Neuronal stem cell (in vitro differentiated cells): ENCODE results near the gene ARHGEF16.

Experiments used
- DNase-seq: peaks from one replicate; pipeline ENCODE4 v3.0.0-alpha.2; 2013; ENCODE audit warnings: low spot score
- H2AFZ ChIP-seq: one replicate; pipeline ENCODE4 v1.6.1; 2013; ENCODE audit warnings: mild to moderate bottlenecking, low read length, inconsistent platforms
- H2AK5ac ChIP-seq: 2 replicates; pipeline ENCODE4 v1.6.1; 2013; ENCODE audit warnings: low read depth, mild to moderate bottlenecking, inconsistent platforms, low read length, moderate library complexity, mixed read lengths
- H2BK120ac ChIP-seq: 2 replicates; pipeline ENCODE4 v1.6.1; 2013; ENCODE audit warnings: low read depth, mild to moderate bottlenecking, inconsistent platforms, low read length, moderate library complexity, mixed read lengths
- H2BK12ac ChIP-seq: one replicate; pipeline ENCODE4 v1.6.1; 2013; ENCODE audit warnings: low read length, inconsistent platforms
- H2BK15ac ChIP-seq: 2 replicates; pipeline ENCODE4 v1.6.1; 2013; ENCODE audit warnings: mild to moderate bottlenecking, low read length, inconsistent platforms, mixed read lengths
- H2BK5ac ChIP-seq: one replicate; pipeline ENCODE4 v1.6.1; 2013; ENCODE audit warnings: inconsistent platforms, mild to moderate bottlenecking, low read length, moderate library complexity
- H3K14ac ChIP-seq: one replicate; pipeline ENCODE4 v1.6.1; 2013; ENCODE audit warnings: low read length, inconsistent platforms
- H3K18ac ChIP-seq: 2 replicates; pipeline ENCODE4 v1.6.1; 2013; ENCODE audit warnings: low read length, inconsistent platforms
- H3K23ac ChIP-seq: 2 replicates; pipeline ENCODE4 v1.6.1; 2013; ENCODE audit warnings: low read depth, mild to moderate bottlenecking, mixed read lengths, low read length, inconsistent platforms; ENCODE audit not compliant: poor library complexity
- H3K27ac ChIP-seq: replicated peaks from 3 replicates; pipeline ENCODE4 v1.5.1; 2013; ENCODE audit warnings: low read length, inconsistent platforms
- H3K27me3 ChIP-seq, 3 experiments: 2 replicates each; pipeline ENCODE4 v1.6.1; 2013; ENCODE audit warnings: low read length in 3 of 3, mild to moderate bottlenecking in 2 of 3, inconsistent platforms in 1 of 3, low read depth in 1 of 3, mixed read lengths in 1 of 3, moderate library complexity in 1 of 3; ENCODE audit not compliant: control insufficient read depth in 3 of 3, insufficient read depth in 3 of 3
- H3K36me3 ChIP-seq, 2 donors: replicated peaks in 1 of 2; 2 replicates each; pipeline ENCODE4 v1.6.1; 2013; ENCODE audit warnings: low read length in 2 of 2; ENCODE audit not compliant: control insufficient read depth in 2 of 2, insufficient read depth in 2 of 2
- H3K4ac ChIP-seq: 2 replicates; pipeline ENCODE4 v1.6.1; 2013; ENCODE audit warnings: inconsistent platforms, mild to moderate bottlenecking, low read length, moderate library complexity
- H3K4me1 ChIP-seq, 2 donors: 1 replicate in 1 of 2; 2 replicates in 1 of 2; pipeline ENCODE4 v1.6.1; 2013; ENCODE audit warnings: low read length in 2 of 2, low read depth in 1 of 2; ENCODE audit not compliant: control insufficient read depth in 2 of 2, insufficient read depth in 1 of 2
- H3K4me2 ChIP-seq: one replicate; pipeline ENCODE4 v1.6.1; 2013; ENCODE audit warnings: mild to moderate bottlenecking, low read length, inconsistent platforms; ENCODE audit not compliant: insufficient read depth, poor library complexity, severe bottlenecking
- H3K4me3 ChIP-seq, 2 donors: 2 replicates each; pipeline ENCODE4 v1.5.1; 2013; ENCODE audit warnings: low read length in 2 of 2, mild to moderate bottlenecking in 2 of 2, inconsistent platforms in 1 of 2, moderate library complexity in 1 of 2
- H3K79me1 ChIP-seq: one replicate; pipeline ENCODE4 v1.6.1; 2013; ENCODE audit warnings: low read depth, mild to moderate bottlenecking, inconsistent platforms, low read length, moderate library complexity
- H3K9ac ChIP-seq: one replicate; pipeline ENCODE4 v1.6.1; 2013; ENCODE audit warnings: mild to moderate bottlenecking, low read depth, low read length, inconsistent platforms; ENCODE audit not compliant: poor library complexity
- H3K9me3 ChIP-seq, 2 donors: replicated peaks in 1 of 2; 2 replicates each; pipeline versions ENCODE3 to v1.6.1; 2013; ENCODE audit warnings: low read length in 2 of 2, mild to moderate bottlenecking in 2 of 2, inconsistent platforms in 1 of 2, low read depth in 1 of 2, mixed read lengths in 1 of 2, moderate library complexity in 1 of 2; ENCODE audit not compliant: control insufficient read depth in 2 of 2, insufficient read depth in 1 of 2
- H4K8ac ChIP-seq: one replicate; pipeline ENCODE4 v1.6.1; 2013; ENCODE audit warnings: low read depth, mild to moderate bottlenecking, inconsistent platforms, low read length, moderate library complexity
- H4K91ac ChIP-seq: one replicate; pipeline ENCODE4 v1.6.1; 2013; ENCODE audit warnings: low read length, low read depth, mild to moderate bottlenecking, inconsistent platforms; ENCODE audit not compliant: poor library complexity
- WGBS, 2 donors: extraction: QIAGEN DNeasy Blood & Tissue Kit; methylation state at CpG; one replicate each; pipeline ENCODE4 v1.1.7; 2013; ENCODE audit warnings: missing lambda C conversion rate in 2 of 2, mixed read lengths in 1 of 2; ENCODE audit not compliant: insufficient read length in 2 of 2, insufficient replicate concordance in 1 of 2; ENCODE audit errors: extremely low coverage in 2 of 2; 5-methylcytosine and 5-hydroxymethylcytosine counted together

ARHGEF16 gene

GRCh38 chr1:3474421-3474820, 20.0 kb downstream of the ARHGEF16 start:
- Histone ChIP-seq H3K27ac (no peak overlapping the region), H3K4me2 (no peak overlapping the region), H2AFZ (no peak overlapping the region), H2BK5ac (no peak overlapping the region), H3K4me3 (no peak overlapping the region), H3K4ac (no peak overlapping the region), H3K9me3 (peaks cover 0 to 8% of the 10 kb centered on the region in 2 donors), H2BK120ac (no peak overlapping the region), H3K27me3 (peaks cover 0 to 3% (median 0%) of the 10 kb centered on the region in 3 experiments), H3K4me1 (peaks cover 18 to 22% of the 10 kb centered on the region in 2 donors), H3K9ac (no peak overlapping the region), H2BK15ac (peak overlapping the region; percentile 85), H3K18ac (peak overlapping the region; percentile 57), H3K23ac (no peak overlapping the region), H2BK12ac (peak overlapping the region; percentile 46), H2AK5ac (peak overlapping the region; percentile 75), H3K79me1 (peaks cover 6% of the 10 kb centered on the region), H4K8ac (no peak overlapping the region), H3K14ac (no peak overlapping the region), H3K36me3 (peaks cover 0 to 4% of the 10 kb centered on the region in 2 donors), H4K91ac (no peak overlapping the region)
- DNase-seq = no peak
- WGBS, 2 donors = no CpG with 5 or more reads among the region's 10 CpGs

GRCh38 chr1:3475839-3476573, 21.5 kb downstream of the ARHGEF16 start:
- Histone ChIP-seq H3K27ac (no peak overlapping the region), H2BK12ac (no peak overlapping the region), H3K14ac (no peak overlapping the region), H3K4me2 (no peak overlapping the region), H3K9me3 (peaks cover 0 to 3% of the 10 kb centered on the region in 2 donors), H3K4ac (peak overlapping the region; percentile 53), H2BK5ac (no peak overlapping the region), H3K23ac (peak overlapping the region; percentile 25), H3K79me1 (peaks cover 1% of the 10 kb centered on the region), H3K36me3 (peaks cover 0 to 4% of the 10 kb centered on the region in 2 donors), H3K27me3 (peaks cover 0 to 3% (median 0%) of the 10 kb centered on the region in 3 experiments), H3K9ac (peak overlapping the region; percentile 24), H2AK5ac (peak overlapping the region; percentile 81), H2AFZ (no peak overlapping the region), H4K8ac (no peak overlapping the region), H4K91ac (no peak overlapping the region), H2BK120ac (no peak overlapping the region), H3K4me3 (no peak overlapping the region), H2BK15ac (peak overlapping the region; percentile 78), H3K4me1 (peaks cover 12 to 15% of the 10 kb centered on the region in 2 donors), H3K18ac (peak overlapping the region; percentile 85)
- no peak for DNase-seq
- WGBS, 2 donors = no CpG with 5 or more reads among the region's 14 CpGs

- WGBS, 2 donors = no CpG with 5 or more reads among the region's 16 CpGs
Measured at GRCh38 chr1:3476666-3477065, 22.2 kb downstream of the ARHGEF16 start.

GRCh38 chr1:3477241-3477995, 23.0 kb downstream of the ARHGEF16 start:
- Histone ChIP-seq H2AFZ (no peak overlapping the region), H3K4me2 (no peak overlapping the region), H3K36me3 (peaks cover 0 to 4% of the 10 kb centered on the region in 2 donors)

More at GRCh38 chr1:3476666-3477065, 22.2 kb downstream of the ARHGEF16 start:
- H3K4me2 ChIP-seq = no peak overlapping the region
- H2BK5ac ChIP-seq = no peak overlapping the region
- peak overlapping the region; percentile 81 for H2AK5ac ChIP-seq
- H3K23ac ChIP-seq = no peak overlapping the region
- H3K4ac ChIP-seq = no peak overlapping the region
- no peak overlapping the region for H4K91ac ChIP-seq
- H3K4me1 ChIP-seq = peaks cover 8 to 10% of the 10 kb centered on the region in 2 donors
- H3K18ac ChIP-seq = peak overlapping the region; percentile 85
- H3K4me3 ChIP-seq = no peak overlapping the region
- no peak for DNase-seq
- peaks cover 0 to 3% (median 0%) of the 10 kb centered on the region in 3 experiments for H3K27me3 ChIP-seq
- no peak overlapping the region for H4K8ac ChIP-seq
- H3K9me3 ChIP-seq = peaks cover 0 to 3% of the 10 kb centered on the region in 2 donors
- H3K14ac ChIP-seq = no peak overlapping the region
- H3K79me1 ChIP-seq = peaks cover 1% of the 10 kb centered on the region
- H3K9ac ChIP-seq = no peak overlapping the region
- H2BK120ac ChIP-seq = no peak overlapping the region
- peak overlapping the region; percentile 78 for H2BK15ac ChIP-seq
- H3K36me3 ChIP-seq = peaks cover 0 to 4% of the 10 kb centered on the region in 2 donors
- no peak overlapping the region for H3K27ac ChIP-seq
- no peak overlapping the region for H2AFZ ChIP-seq
- H2BK12ac ChIP-seq = peak overlapping the region; percentile 58

More at GRCh38 chr1:3477241-3477995, 23.0 kb downstream of the ARHGEF16 start:
- Histone ChIP-seq H3K23ac (peak overlapping the region; percentile 80), H3K27ac (no peak overlapping the region), H2BK5ac (peak overlapping the region; percentile 29), H2BK12ac (no peak overlapping the region), H2BK120ac (no peak overlapping the region), H3K9ac (no peak overlapping the region), H2BK15ac (peak overlapping the region; percentile 97), H3K27me3 (peaks cover 0 to 3% (median 0%) of the 10 kb centered on the region in 3 experiments), H4K8ac (peak overlapping the region; percentile 72), H2AK5ac (peak overlapping the region; percentile 92), H3K14ac (peak overlapping the region; percentile 38), H3K79me1 (peaks cover 1% of the 10 kb centered on the region), H3K4me3 (no peak overlapping the region), H3K18ac (peak overlapping the region; percentile 85), H4K91ac (no peak overlapping the region), H3K4me1 (peaks cover under 1 to 5% of the 10 kb centered on the region in 2 donors), H3K9me3 (peaks cover 0 to 3% of the 10 kb centered on the region in 2 donors), H3K4ac (no peak overlapping the region)
- no peak for DNase-seq
- no CpG with 5 or more reads among the region's 28 CpGs for WGBS, 2 donors
